HEK293 (cell line): ENCODE data around the gene LBHD1.

Experiments used
- CTCF ChIA-PET: fragments of 350-600 bp; formaldehyde crosslinking; extraction: SDS; loops from one replicate; lab custom pipeline; 2021; ENCODE audit warnings: antibody characterized with exemption; lab: Yijun Ruan, JAX
- POLR2A ChIA-PET: fragments of 300-600 bp; formaldehyde crosslinking; extraction: SDS; loops from one replicate; lab custom pipeline; 2020; ENCODE audit warnings: antibody characterized with exemption, inconsistent platforms; lab: Yijun Ruan, JAX
- H3K27ac ChIP-seq: fragments of 200-500 bp; sonication (Bioruptor generic); 2 replicates; pipeline ENCODE4 v1.5.1; 2014; ENCODE audit warnings: low read depth, low read length, control low read depth, inconsistent platforms; ENCODE audit errors: extremely low read depth
- H3K36me3 ChIP-seq, 2 experiments: fragments of 200-500 bp in 1 of 2; sonication (Bioruptor generic) in 1 of 2; 1 replicate in 1 of 2; 2 replicates in 1 of 2; pipeline ENCODE4 v1.5.1; 2014 to 2017; ENCODE audit warnings: inconsistent platforms in 2 of 2, low read length in 2 of 2; ENCODE audit not compliant: control insufficient read depth in 2 of 2, insufficient read depth in 1 of 2
- H3K4me1 ChIP-seq: fragments of 200-500 bp; sonication (Bioruptor generic); 2 replicates; pipeline ENCODE4 v1.5.1; 2014; ENCODE audit warnings: mild to moderate bottlenecking, low read length, inconsistent platforms; ENCODE audit not compliant: control insufficient read depth, insufficient read depth
- H3K4me3 ChIP-seq: 2 replicates; pipeline ENCODE4 v1.5.1; 2011; ENCODE audit warnings: low read depth, mild to moderate bottlenecking, control low read depth, low read length, moderate library complexity
- H3K9me3 ChIP-seq: fragments of 200-500 bp; sonication (Bioruptor generic); 2 replicates; pipeline ENCODE4 v1.5.1; 2014; ENCODE audit warnings: low read depth, low read length, inconsistent platforms; ENCODE audit not compliant: control insufficient read depth, insufficient read depth
- EGR2 ChIP-seq: fragments of 450-650 bp; formaldehyde crosslinking; IDR thresholded peaks from 2 replicates; pipeline ENCODE4 v1.5.1; 2016; ENCODE audit warnings: low read depth, missing biosample characterization, missing genetic modification characterization
- INSM2 ChIP-seq: fragments of 450-650 bp; formaldehyde crosslinking; IDR thresholded peaks from 2 replicates; pipeline ENCODE4 v1.5.1; 2016; ENCODE audit warnings: missing biosample characterization, missing genetic modification characterization
- PBX3 ChIP-seq: sonication (generic); formaldehyde crosslinking; IDR thresholded peaks from 2 replicates; pipeline ENCODE4 v1.8.1; 2022; ENCODE audit warnings: mild to moderate bottlenecking, moderate library complexity, missing genetic modification reagents
- TRIM28 ChIP-seq: IDR thresholded peaks from 2 replicates; pipeline ENCODE4 v1.6.1; 2011; ENCODE audit warnings: low read length, control low read depth, borderline replicate concordance
- YY1 ChIP-seq: fragments of 450-650 bp; formaldehyde crosslinking; IDR thresholded peaks from 2 replicates; pipeline ENCODE4 v1.5.1; 2018; ENCODE audit warnings: missing biosample characterization, missing genetic modification characterization
- ZBTB20 ChIP-seq: fragments of 450-650 bp; formaldehyde crosslinking; IDR thresholded peaks from 2 replicates; pipeline ENCODE4 v1.5.1; 2016; ENCODE audit warnings: missing biosample characterization, missing genetic modification characterization
- ZBTB26 ChIP-seq: fragments of 450-650 bp; formaldehyde crosslinking; optimal IDR thresholded peaks from 2 replicates; pipeline ENCODE3; 2016; ENCODE audit warnings: missing biosample characterization, mild to moderate bottlenecking, missing genetic modification characterization
- ZBTB6 ChIP-seq: fragments of 450-650 bp; formaldehyde crosslinking; IDR thresholded peaks from 2 replicates; pipeline ENCODE4 v1.5.1; 2017; ENCODE audit warnings: missing biosample characterization, missing genetic modification characterization
- ZFP37 ChIP-seq: fragments of 450-650 bp; formaldehyde crosslinking; IDR thresholded peaks from 2 replicates; pipeline ENCODE4 v1.5.1; 2016; ENCODE audit warnings: missing biosample characterization, missing genetic modification characterization
- ZFP69B ChIP-seq: fragments of 450-650 bp; formaldehyde crosslinking; IDR thresholded peaks from 2 replicates; pipeline ENCODE4 v1.5.1; 2016; ENCODE audit warnings: missing biosample characterization, missing genetic modification characterization
- ZIC2 ChIP-seq: fragments of 450-650 bp; formaldehyde crosslinking; IDR thresholded peaks from 2 replicates; pipeline ENCODE4 v1.5.1; 2016; ENCODE audit warnings: missing biosample characterization, missing genetic modification characterization
- ZNF114 ChIP-seq: fragments of 450-650 bp; formaldehyde crosslinking; IDR thresholded peaks from 2 replicates; pipeline ENCODE4 v1.5.0; 2017; ENCODE audit warnings: missing biosample characterization, missing genetic modification characterization
- ZNF239 ChIP-seq: fragments of 450-650 bp; formaldehyde crosslinking; IDR thresholded peaks from 2 replicates; pipeline ENCODE4 v1.5.1; 2016; ENCODE audit warnings: missing biosample characterization, missing genetic modification characterization
- ZNF280C ChIP-seq: fragments of 450-650 bp; formaldehyde crosslinking; IDR thresholded peaks from 2 replicates; pipeline ENCODE4 v1.5.1; 2016; ENCODE audit warnings: missing biosample characterization, missing genetic modification characterization
- ZNF394 ChIP-seq: fragments of 450-650 bp; formaldehyde crosslinking; IDR thresholded peaks from 2 replicates; pipeline ENCODE4 v1.5.1; 2016; ENCODE audit warnings: missing biosample characterization, missing genetic modification characterization, mild to moderate bottlenecking, moderate library complexity, borderline replicate concordance
- ZNF423 ChIP-seq: fragments of 450-650 bp; formaldehyde crosslinking; IDR thresholded peaks from 2 replicates; pipeline ENCODE4 v1.5.1; 2016; ENCODE audit warnings: missing biosample characterization, missing genetic modification characterization
- ZNF449 ChIP-seq: fragments of 450-650 bp; formaldehyde crosslinking; IDR thresholded peaks from 2 replicates; pipeline ENCODE4 v1.5.1; 2017; ENCODE audit warnings: missing biosample characterization, mild to moderate bottlenecking, missing genetic modification characterization, moderate library complexity
- ZNF501 ChIP-seq: fragments of 450-650 bp; formaldehyde crosslinking; IDR thresholded peaks from 2 replicates; pipeline ENCODE4 v1.5.1; 2016; ENCODE audit warnings: missing biosample characterization, missing genetic modification characterization
- ZNF561 ChIP-seq: fragments of 450-650 bp; IDR thresholded peaks from 2 replicates; pipeline ENCODE4 v1.5.1; 2018; ENCODE audit warnings: missing biosample characterization, missing genetic modification characterization, borderline replicate concordance
- ZNF610 ChIP-seq: fragments of 450-650 bp; formaldehyde crosslinking; IDR thresholded peaks from 2 replicates; pipeline ENCODE4 v1.5.1; 2016; ENCODE audit warnings: missing biosample characterization, missing genetic modification characterization, borderline replicate concordance
- ZNF639 ChIP-seq: fragments of 450-650 bp; formaldehyde crosslinking; IDR thresholded peaks from 2 replicates; pipeline ENCODE4 v1.5.1; 2016; ENCODE audit warnings: missing biosample characterization, missing genetic modification characterization
- ZSCAN18 ChIP-seq: fragments of 450-650 bp; formaldehyde crosslinking; IDR thresholded peaks from 2 replicates; pipeline ENCODE4 v1.5.1; 2016; ENCODE audit warnings: missing biosample characterization, missing genetic modification characterization

The LBHD1 gene

GRCh38 chr11:62680825-62681240 lies 8.8 kb upstream of the LBHD1 start (continued):
- TF ChIP-seq ZFP69B (tag by site-specific recombination) (no peak), ZNF501 (tag by site-specific recombination) (no peak), INSM2 (tag by site-specific recombination) (no peak), TRIM28 (no peak), ZNF423 (tag by site-specific recombination) (no peak), ZNF114 (tag by site-specific recombination) (no peak)
- TF ChIP-seq, all 188 proteins: peak for 5

- H3K4me1 ChIP-seq: peaks cover 8% of the 10 kb centered on the region
- peak within 1 kb of the TSS; percentile 62 for H3K27ac ChIP-seq
- POLR2A ChIA-PET: interaction anchor here (0.5 to 3.5 kb wide), 11 partner anchors 8 to 1663 kb away, joined by 3 to 24 read pairs (median 4); partner anchors contain the start of genes BSCL2, C11orf98, CSKMT and INTS5
- CTCF ChIA-PET: interaction anchor here (0.6 to 4.5 kb wide), 7 partner anchors 14 to 364 kb away, joined by 3 to 46 read pairs (median 3); partner anchors contain the start of genes C11orf98 and CSKMT
- peak within 1 kb of the TSS; percentile 90 for H3K4me3 ChIP-seq
- peaks cover 0 to 33% of the 10 kb centered on the region in 2 experiments; a peak in 2 of 3 replicates for H3K36me3 ChIP-seq
- H3K9me3 ChIP-seq: no peaks in the 10 kb centered on the region
- no peak for TF ChIP-seq ZNF610
- no peak for TF ChIP-seq ZIC2 (tag by site-specific recombination)
- TF ChIP-seq YY1 (tag by site-specific recombination): no peak
- peak; percentile 91 for TF ChIP-seq EGR2
- no peak for TF ChIP-seq PBX3 (CRISPR knock-in tag)
- 0 out of 2 replicates have a peak, but pooled peaks have one; percentile 52 for TF ChIP-seq ZFP37 (tag by site-specific recombination)
- TF ChIP-seq ZNF561 (tag by site-specific recombination): peak; percentile 66; the same call in 1 of the 2 replicates
- TF ChIP-seq ZNF280C (tag by site-specific recombination): no peak
- peak; percentile 26; the same call in 1 of the 2 replicates for TF ChIP-seq ZBTB20 (tag by site-specific recombination)
- TF ChIP-seq ZNF449 (tag by site-specific recombination): no peak
- TF ChIP-seq ZNF239 (tag by site-specific recombination): no peak
- peak; percentile 68 for TF ChIP-seq ZBTB26 (tag by site-specific recombination)
- no peak for TF ChIP-seq ZSCAN18 (tag by site-specific recombination)
- peak; percentile 87 for TF ChIP-seq ZBTB6 (tag by site-specific recombination)
- peak; percentile 59; the same call in 1 of the 2 replicates for TF ChIP-seq ZNF639 (tag by site-specific recombination)
- TF ChIP-seq ZNF394 (tag by site-specific recombination): no peak
These were observed 7.0 kb upstream of the LBHD1 start, which contains the start of gene UBXN1 for GRCh38 chr11:62678770-62679696. UBXN1 (minus strand) TSS chr11:62679073; CDS start chr11:62678923, 150 bp downstream.
